PC-3 (cell line): ENCODE measurements around the gene GRIN1.

Source experiments
- CTCF ChIP-seq: fragments of 300-600 bp; sonication (generic); conservative IDR thresholded peaks from 2 replicates; pipeline ENCODE4 v1.5.1; 2017; ENCODE audit warnings: antibody characterized with exemption, low read depth, mild to moderate bottlenecking, low read length
- EZH2 ChIP-seq: fragments of 300-600 bp; sonication (generic); IDR thresholded peaks from one replicate; pipeline ENCODE4 v1.6.1; 2017; ENCODE audit warnings: antibody characterized with exemption, mild to moderate bottlenecking, low read length; ENCODE audit not compliant: unreplicated experiment
- EZH2phosphoT487 ChIP-seq: fragments of 300-600 bp; sonication (generic); IDR thresholded peaks from 2 replicates; pipeline ENCODE4 v1.6.1; 2018; ENCODE audit warnings: mild to moderate bottlenecking, antibody characterized with exemption, low read length, borderline replicate concordance

GRCh38 chr9:137160716-137161557, 22.0 kb downstream of the GRIN1 start:
- TF ChIP-seq CTCF (no peak), EZH2phosphoT487 (no peak), EZH2 (no peak)
